ENCODE data around the gene CHCHD6.

- TF ChIP-seq CTCF (IDR thresholded peaks at IDR 0.05) (no peak), POLR2A (IDR thresholded peaks at IDR 0.05) (no peak)
Observed at GRCh38 chr3:126997455-126998038, 293.5 kb downstream of the CHCHD6 start.
